Prostate gland (tissue), 2 donors: ENCODE results near the gene LHX4. TPM values are rescaled to one million over a fixed set of nuclear protein-coding genes. Genes with fewer than 3 reads are reported as not detected.

Source experiments
- DNase-seq: peaks from one replicate; pipeline ENCODE4 v3.0.0-alpha.2; 2019; ENCODE audit warnings: low spot score
- H3K27ac ChIP-seq, 2 donors: fragments of 200-600 bp; sonication (generic); 2 replicates each; pipeline ENCODE4 v1.5.1; 2017 to 2019
- H3K27me3 ChIP-seq: fragments of 200-600 bp; sonication (generic); replicated peaks from 2 replicates; pipeline ENCODE4 v1.5.1; 2019; ENCODE audit not compliant: insufficient read depth
- H3K36me3 ChIP-seq, 2 donors: fragments of 200-600 bp; sonication (generic); 1 replicate in 1 of 2; 2 replicates in 1 of 2; pipeline versions ENCODE4 v1.5.1 to v1.8.1; 2017 to 2019
- H3K4me1 ChIP-seq: fragments of 200-600 bp; sonication (generic); replicated peaks from 2 replicates; pipeline ENCODE4 v1.5.1; 2019
- H3K4me3 ChIP-seq, 2 donors: fragments of 200-600 bp; sonication (generic); 2 replicates each; pipeline ENCODE4 v1.5.1; 2017 to 2019
- H3K9me3 ChIP-seq: fragments of 200-600 bp; sonication (generic); 2 replicates; pipeline ENCODE4 v1.5.1; 2017
- POLR2A ChIP-seq: fragments of 450-650 bp; IDR thresholded peaks from one replicate; pipeline ENCODE4 v1.6.1; 2016; ENCODE audit warnings: antibody characterized with exemption, mild to moderate bottlenecking
- POLR2AphosphoS5 ChIP-seq: sonication (generic); formaldehyde crosslinking; IDR thresholded peaks from one replicate; pipeline ENCODE4 v1.6.1; 2017; ENCODE audit warnings: antibody characterized with exemption
- WGBS: methylation state at CpG from one replicate; pipeline ENCODE4 v1.1.5; 2018; 5-methylcytosine and 5-hydroxymethylcytosine counted together
- intact Hi-C: fragments of 100-400 bp; cut with DNase I; formaldehyde crosslinking; loops from one replicate; pipeline ENCODE4 v1.14.2; 2022
- total RNA-seq, 2 donors: library from RNA; depleted of rRNA; stranded (reverse); fragments of >200 nt; gene quantifications; one replicate each; pipeline ENCODE4 v1.1.0, GENCODE V29; 2016
- TF ChIP-seq, protein P1 (sequence below), 4 experiments: fragments of 200-600 bp in 2 of 4; fragments of 450-650 bp in 2 of 4; sonication (generic) in 2 of 4; IDR thresholded peaks; 1 replicate in 3 of 4; 2 replicates in 1 of 4; pipeline ENCODE4 v1.5.1; 2016 to 2019; ENCODE audit warnings: antibody characterized with exemption in 4 of 4, mild to moderate bottlenecking in 2 of 4, moderate library complexity in 2 of 4

Gene LHX4
- total RNA-seq, result not detected

DNA sequence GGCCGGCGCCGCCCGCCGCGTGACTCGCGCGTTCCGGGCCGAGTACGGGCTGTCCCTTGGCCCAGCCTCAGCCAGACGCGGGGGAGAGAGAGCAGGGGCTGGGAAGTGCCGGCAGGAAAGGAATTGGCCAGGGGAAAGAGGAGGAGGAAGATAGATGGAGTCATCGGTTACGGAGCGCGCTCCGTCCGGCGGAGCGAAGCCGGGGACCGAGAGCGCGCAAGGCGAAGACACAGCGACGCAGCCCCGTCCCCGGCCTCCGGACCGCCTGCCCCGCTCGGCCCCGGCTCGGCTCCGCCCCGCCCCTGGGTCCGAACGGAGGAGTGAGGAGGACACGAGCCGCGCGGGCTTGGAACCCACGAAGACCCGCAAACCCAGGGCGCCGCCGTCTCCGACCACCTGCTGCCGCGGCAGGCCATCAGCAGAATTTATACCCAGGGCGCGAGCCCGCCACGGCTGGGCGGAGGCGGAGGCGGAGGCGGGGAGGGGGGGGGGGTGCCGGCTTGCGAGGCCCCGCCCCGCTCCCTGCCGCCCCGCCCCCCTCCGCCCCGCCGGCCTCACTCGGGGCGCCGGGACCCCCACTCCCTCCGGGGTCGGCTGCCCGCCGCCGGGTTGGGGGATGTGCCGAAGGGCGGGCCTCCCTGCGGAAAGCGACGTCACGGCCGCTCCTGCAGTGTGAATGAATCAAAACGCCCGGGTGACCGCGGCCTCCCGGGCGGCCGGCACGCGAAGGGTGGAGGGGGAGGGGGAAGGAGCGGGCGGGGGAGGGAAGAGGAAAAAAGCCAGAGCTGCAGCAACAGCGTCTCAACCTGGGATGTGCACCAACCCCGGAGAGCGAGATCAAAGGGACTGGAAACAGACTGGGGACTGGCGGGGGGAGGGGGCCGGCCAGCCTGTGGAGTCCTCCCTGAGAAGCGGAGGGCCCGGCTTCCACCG lies at the start of gene LHX4:
LHX4 (plus strand) TSS at position 782 of the 933 bp plus-strand sequence. CDS start 266 bp downstream, outside the sequence.
- Histone ChIP-seq H3K9me3 (no peaks in the 10 kb centered on the region), H3K27ac (no peak within 1 kb of the TSS), H3K4me1 (peaks cover 14% of the 10 kb centered on the region), H3K27me3 (peaks cover 40% of the 10 kb centered on the region), H3K36me3 (no peaks in the 10 kb centered on the region), H3K4me3 (peak within 1 kb of the TSS; percentile 34 to 43)
- DNase-seq, result no peak
- under 1% methylated on average over 56 of the region's 105 CpGs for WGBS
- TF ChIP-seq, protein P1, sequence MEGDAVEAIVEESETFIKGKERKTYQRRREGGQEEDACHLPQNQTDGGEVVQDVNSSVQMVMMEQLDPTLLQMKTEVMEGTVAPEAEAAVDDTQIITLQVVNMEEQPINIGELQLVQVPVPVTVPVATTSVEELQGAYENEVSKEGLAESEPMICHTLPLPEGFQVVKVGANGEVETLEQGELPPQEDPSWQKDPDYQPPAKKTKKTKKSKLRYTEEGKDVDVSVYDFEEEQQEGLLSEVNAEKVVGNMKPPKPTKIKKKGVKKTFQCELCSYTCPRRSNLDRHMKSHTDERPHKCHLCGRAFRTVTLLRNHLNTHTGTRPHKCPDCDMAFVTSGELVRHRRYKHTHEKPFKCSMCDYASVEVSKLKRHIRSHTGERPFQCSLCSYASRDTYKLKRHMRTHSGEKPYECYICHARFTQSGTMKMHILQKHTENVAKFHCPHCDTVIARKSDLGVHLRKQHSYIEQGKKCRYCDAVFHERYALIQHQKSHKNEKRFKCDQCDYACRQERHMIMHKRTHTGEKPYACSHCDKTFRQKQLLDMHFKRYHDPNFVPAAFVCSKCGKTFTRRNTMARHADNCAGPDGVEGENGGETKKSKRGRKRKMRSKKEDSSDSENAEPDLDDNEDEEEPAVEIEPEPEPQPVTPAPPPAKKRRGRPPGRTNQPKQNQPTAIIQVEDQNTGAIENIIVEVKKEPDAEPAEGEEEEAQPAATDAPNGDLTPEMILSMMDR (IDR thresholded peaks at IDR 0.05), result no peak
- TF ChIP-seq POLR2A, result no peak
- no peak for TF ChIP-seq POLR2AphosphoS5
- intact Hi-C loops, result no loop called here

DNA sequence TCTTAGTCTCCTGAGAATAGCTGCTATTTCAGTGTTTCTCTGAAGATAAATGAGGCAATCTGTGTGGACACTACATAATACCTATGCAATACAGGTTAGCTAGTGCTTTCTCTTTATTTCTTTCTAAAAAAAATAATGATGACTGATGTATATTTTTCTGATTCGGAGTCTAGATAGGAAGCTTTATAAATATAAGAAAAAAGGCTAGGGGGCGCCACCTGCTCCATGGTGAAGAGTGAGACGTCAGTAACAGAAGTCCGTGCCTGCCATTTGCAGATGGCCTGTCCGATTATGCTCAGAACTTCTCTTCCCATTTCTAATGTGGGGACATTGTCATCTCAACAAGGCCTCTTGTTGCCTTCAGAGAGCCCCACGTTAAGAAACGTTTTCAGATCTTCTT lies 49.0 kb upstream of the LHX4 start:
- DNase-seq, result no peak
- no peaks in the 10 kb centered on the region for H3K27me3 ChIP-seq
- H3K9me3 ChIP-seq, result no peaks in the 10 kb centered on the region
- H3K36me3 ChIP-seq, result peaks cover 0 to 6% of the 10 kb centered on the region in 2 donors
- H3K4me1 ChIP-seq, result no peaks in the 10 kb centered on the region
- WGBS, result 85% methylated on average over 7 of the region's 7 CpGs
- no peak overlapping the region for H3K4me3 ChIP-seq
- no peak overlapping the region for H3K27ac ChIP-seq
- intact Hi-C loops, result no loop called here
- TF ChIP-seq POLR2A (no peak), POLR2AphosphoS5 (no peak)
- TF ChIP-seq, protein P1 (IDR thresholded peaks at IDR 0.05), result no peak

DNA sequence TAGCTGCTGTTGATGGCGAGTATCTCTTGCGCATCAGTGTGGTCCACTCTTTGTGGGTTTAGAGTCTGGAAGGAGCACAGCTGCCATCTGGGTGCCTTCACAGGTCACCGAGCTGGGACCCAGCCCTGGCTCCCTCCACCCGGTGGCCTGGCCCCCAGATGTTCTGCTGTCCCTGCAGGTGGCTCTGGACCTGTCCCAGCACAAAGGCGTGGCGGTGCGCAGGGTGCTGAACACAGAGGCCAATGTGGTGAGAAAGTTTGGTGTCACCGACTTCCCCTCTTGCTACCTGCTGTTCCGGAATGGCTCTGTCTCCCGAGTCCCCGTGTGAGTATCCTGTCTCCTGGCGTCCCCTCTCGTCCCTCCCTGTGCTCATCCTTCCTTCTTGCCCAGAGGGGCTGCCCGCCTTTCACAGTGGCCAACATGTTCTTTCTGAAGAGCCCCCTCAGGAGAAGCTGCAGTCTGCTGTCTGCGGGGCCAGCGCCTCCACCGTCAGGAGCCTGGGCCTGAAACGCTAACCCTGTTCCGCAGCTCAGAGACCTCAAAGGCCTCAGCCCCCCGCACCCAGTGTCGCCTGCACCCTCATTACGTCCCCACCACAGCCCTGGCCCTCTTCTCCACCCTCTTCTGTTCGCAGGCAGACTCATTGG lies 47.9 kb upstream of the LHX4 start:
- Histone ChIP-seq H3K36me3 (peaks cover 0 to 6% of the 10 kb centered on the region in 2 donors), H3K9me3 (no peaks in the 10 kb centered on the region), H3K27me3 (no peaks in the 10 kb centered on the region), H3K4me3 (no peak overlapping the region), H3K27ac (no peak overlapping the region), H3K4me1 (no peaks in the 10 kb centered on the region)
- intact Hi-C loops, result no loop called here
- TF ChIP-seq, protein P1 (IDR thresholded peaks at IDR 0.05), result no peak
- TF ChIP-seq POLR2AphosphoS5 (no peak), POLR2A (no peak)
- no peak for DNase-seq
- WGBS, result 87% methylated on average over 23 of the region's 23 CpGs

DNA sequence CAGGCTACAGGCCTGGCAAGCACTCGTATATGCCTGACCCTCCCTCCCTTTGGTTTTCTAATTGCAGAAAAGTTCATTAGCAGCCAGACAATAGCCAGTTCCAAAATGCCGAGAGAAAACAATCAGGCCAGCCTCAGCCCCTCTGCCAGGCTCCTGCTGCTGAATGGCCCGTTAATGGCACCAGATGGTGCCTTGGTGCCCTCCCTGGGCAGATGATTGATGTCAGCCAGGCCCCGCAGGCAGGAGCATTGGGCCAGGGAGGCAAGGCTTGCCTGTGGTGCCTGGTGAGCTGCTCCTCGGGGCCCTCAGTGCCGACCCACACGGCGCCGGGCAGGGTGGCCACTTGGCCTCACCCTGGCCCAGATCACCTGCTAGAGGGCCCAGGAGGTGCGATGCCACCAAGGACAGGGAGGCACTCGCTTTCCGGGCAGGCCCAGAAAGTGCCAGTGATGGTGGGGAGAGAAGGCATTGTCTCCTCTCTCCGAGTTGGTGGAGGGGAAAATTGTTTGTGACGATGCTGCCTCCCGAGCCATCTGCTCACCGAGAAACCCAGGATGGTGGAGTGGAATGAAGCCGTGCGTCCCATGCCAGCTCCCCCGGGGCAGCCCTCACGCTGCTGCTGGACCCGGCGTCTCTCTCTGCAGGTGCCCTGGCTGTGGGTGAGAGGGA lies 47.3 kb upstream of the LHX4 start:
- Histone ChIP-seq H3K4me1 (no peaks in the 10 kb centered on the region), H3K27ac (no peak overlapping the region), H3K36me3 (peaks cover 0 to 6% of the 10 kb centered on the region in 2 donors), H3K27me3 (no peaks in the 10 kb centered on the region), H3K9me3 (no peaks in the 10 kb centered on the region), H3K4me3 (no peak overlapping the region)
- 88% methylated on average over 21 of the region's 22 CpGs for WGBS
- TF ChIP-seq POLR2A (no peak), POLR2AphosphoS5 (no peak)
- TF ChIP-seq, protein P1 (IDR thresholded peaks at IDR 0.05), result no peak
- intact Hi-C loops, result no loop called here
- no peak for DNase-seq
